Adrenal gland (tissue), 5 donors: ENCODE results near the gene SF3A1.

ENCODE experiments used
- CTCF ChIP-seq, 6 experiments: fragments of 450-650 bp in 4 of 6; fragments of 200-600 bp in 2 of 6; sonication (generic) in 1 of 6; IDR thresholded peaks; 1 replicate in 5 of 6; 2 replicates in 1 of 6; pipeline versions ENCODE4 v1.5.1 to v1.8.0; 2016 to 2021; ENCODE audit warnings: antibody characterized with exemption in 6 of 6, mild to moderate bottlenecking in 2 of 6, moderate library complexity in 1 of 6
- POLR2A ChIP-seq, 2 donors: fragments of 450-650 bp; IDR thresholded peaks; one replicate each; pipeline ENCODE4 v1.6.1; 2017; ENCODE audit warnings: antibody characterized with exemption in 2 of 2, mild to moderate bottlenecking in 2 of 2, moderate library complexity in 1 of 2
- donor health status: DM: no; HTN: no; CAD: no.

- TF ChIP-seq POLR2A (IDR thresholded peaks at IDR 0.05) (no peak), CTCF (IDR thresholded peaks at IDR 0.05) (no peak)
These were observed 36.6 kb downstream of the SF3A1 start for GRCh38 chr22:30320021-30320556.
